Measurements from ENCODE around the gene OR6V1.
"Not testable (repeated sequence)": the region's sequence is repeated elsewhere in the genome, so short reads cannot be mapped to it uniquely, and the experiment has no call there.

OR6V1 gene

DNA sequence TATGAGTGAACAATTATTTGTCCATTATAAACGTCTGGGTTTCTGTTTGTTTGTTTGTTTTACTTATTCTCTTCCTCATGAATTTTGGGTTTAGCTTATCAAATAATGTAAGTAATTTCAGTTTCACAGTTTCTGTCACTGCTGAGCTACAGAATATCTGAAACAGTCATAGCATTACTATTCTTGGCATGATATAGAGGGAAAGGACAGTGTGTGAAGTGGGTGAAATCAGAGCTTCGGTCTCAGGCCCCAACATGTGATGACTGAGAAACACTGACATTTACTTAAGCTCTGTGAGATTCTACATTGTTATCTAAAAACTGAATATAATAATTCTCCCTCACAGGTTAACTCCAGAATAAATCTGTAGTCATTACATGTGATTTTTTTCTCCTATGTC lies 8.8 kb upstream of the OR6V1 start:
- no peak for DNase-seq

DNA sequence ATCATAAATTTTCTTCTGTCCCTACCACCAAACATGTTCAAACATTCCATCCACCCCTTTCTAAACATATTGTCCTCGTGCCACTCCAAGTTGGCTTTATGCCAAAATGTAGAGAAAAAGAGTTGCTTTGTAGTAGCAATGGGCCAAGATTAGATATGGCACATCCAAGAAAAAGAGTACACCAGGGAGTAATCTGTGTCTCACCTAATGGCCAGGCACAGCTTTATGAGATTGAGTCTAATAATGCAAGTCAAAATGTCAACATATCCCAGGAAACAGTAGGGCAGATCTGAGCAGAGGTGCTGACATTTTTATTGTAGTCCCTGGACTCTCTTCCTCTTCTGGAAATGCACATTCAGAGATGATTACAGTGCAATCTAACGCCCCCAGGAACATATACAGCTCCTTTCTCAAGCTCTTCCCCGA lies 5.7 kb upstream of the OR6V1 start:
- DNase-seq: no peak

DNA sequence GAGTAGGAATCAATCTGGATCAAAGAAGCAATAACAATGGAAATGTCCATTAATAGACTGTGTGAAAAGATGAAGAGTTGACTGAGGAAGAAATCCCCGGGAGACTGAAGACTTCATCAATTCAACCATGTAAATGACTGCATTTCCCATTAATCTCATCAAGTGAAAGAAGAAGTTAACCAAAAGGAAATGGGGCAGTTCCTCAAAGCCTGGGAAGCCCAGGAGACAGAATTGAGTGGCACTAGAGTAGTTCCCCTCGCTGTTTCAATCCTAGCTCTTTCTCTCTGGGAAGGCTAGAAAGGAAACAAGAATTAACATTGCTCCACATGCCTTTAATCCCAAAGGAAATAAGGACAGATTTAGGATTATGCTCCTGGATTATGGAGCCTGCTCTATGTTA lies 4.8 kb upstream of the OR6V1 start:
- DNase-seq: no peak

DNA sequence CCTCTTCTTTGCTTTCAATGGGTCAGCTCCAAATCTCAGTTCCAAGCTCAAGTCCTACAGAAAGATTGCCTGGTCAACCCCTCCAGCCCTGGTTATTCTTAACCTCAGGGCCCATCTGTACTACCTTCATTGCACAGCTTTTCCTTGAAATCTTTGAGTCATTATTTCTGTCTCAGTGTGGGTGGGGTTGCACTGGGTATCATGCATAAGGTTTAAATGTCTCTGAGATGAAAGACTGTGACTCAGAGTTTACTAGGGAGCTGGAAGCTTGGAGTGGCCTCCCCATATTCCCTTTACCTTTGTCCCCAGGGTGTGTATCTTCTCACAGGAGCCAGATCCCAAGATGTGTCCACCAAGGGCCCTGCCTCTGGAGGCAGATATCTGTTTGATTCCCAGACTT lies 3.3 kb upstream of the OR6V1 start:
- no peak for DNase-seq

DNA sequence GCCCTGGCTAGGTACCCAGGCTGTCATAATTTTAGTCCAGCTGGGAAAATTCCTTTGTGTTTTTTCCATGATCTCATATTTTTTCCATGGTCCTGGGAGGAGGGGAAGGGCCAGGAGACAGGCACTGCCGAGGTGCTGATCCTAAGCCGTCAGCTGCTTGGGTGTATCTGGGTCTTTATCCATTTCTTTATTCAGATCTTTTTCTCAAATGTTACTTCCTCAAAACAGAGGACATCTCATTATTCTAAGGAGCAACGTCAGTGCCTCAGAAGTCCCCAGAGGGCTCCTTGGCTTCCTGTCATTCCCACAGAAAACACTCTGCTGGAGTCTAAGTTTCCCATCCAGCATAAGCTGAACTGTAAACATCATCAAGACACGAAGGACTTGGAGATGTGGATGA lies 2.8 kb upstream of the OR6V1 start:
- DNase-seq: no peak

DNA sequence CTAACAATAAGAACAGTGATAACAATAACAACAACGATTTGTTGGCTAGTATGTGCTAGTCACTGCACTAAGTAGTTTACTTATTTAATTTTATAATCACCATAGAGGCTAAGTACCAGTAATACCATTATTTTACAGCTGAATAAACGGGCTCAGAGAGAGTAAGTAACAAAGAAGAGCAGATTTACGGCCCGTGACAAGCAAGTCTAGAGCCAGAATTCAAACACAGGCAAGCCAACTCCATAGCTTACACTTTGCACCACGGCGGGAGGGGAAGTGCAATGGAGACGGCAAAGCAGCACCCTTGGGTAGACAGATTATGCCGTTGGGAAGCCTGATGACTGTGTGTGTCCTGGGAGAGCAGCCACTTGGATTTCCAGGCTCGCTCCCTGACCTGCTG lies 1.2 kb upstream of the OR6V1 start:
- DNase-seq: no peak

DNA sequence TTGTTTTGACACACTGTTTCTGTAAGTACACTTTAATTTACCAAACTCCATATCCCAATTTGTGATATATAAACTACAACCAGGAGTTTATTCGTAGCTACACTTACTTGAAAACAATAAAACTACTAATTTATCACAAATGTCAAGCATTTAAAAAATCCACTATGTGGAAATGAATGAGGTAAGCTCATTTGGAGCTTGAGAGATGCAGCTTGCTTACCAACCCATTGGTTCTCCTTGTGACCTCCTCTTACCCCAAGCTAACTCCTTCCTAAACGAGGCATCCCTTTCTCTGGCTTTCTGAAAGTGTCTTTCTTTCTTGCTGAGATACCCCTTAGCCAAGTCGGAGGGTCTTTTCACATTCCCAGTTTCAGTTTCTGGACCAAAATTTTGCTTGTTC lies 2.5 kb downstream of the OR6V1 start:
- DNase-seq: no peak

DNA sequence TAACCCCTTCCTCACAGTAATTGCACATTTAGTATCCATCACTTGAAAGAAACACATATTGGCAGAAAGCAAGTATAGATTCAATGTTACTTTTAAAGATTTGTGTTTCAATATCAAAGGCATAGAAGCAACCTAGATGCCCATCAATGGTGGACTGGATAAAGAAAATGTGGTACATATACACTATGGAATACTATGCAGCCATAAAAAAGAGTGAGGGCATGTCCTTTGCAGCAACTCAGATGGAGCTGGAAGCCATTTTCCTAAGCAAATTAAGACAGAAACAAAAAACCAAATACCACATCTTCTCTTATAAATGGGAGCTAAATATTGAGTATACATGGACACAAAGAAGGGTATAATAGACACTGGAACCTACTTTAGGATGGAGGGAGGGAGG lies 3.6 kb downstream of the OR6V1 start:
- no peak for DNase-seq

DNA sequence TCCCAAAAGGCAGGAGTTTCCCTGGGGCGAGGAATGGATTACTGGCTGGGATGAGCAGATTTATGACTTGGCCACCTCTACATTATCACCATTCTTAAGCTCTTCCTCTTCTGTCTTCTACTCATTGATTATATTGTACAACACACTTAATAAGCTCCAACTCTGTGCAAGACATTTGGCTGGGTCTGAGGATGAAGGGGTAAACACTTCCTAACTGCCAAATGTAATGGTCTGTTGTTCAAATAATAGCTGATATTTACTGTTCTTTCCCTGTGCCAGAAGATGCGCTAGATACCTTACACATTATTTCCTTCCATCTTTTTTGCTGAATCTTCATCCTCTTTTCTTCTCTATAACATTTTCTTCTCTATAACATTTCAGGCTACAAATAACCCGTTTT lies 11.6 kb downstream of the OR6V1 start:
- DNase-seq: no peak

DNA sequence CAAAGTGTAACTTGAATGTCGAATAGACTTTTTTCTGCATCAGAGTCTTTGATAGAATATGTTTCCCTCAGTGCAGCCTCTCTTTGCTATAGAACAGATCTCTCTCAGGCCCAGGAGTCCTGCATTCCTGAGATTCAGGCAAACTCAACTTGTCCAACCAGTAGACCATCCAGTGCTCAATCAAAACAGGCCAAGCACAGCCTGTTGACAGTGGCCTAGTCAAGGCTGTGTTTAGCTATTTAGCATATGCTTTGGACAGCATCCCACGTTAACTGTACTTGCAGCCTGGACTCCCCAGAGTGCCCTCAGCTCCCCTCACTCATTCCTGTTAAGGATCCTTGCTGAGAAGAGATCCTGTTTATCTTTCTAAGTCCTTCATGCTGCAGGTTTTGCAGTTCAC lies 16.3 kb downstream of the OR6V1 start:
- no peak for DNase-seq

DNA sequence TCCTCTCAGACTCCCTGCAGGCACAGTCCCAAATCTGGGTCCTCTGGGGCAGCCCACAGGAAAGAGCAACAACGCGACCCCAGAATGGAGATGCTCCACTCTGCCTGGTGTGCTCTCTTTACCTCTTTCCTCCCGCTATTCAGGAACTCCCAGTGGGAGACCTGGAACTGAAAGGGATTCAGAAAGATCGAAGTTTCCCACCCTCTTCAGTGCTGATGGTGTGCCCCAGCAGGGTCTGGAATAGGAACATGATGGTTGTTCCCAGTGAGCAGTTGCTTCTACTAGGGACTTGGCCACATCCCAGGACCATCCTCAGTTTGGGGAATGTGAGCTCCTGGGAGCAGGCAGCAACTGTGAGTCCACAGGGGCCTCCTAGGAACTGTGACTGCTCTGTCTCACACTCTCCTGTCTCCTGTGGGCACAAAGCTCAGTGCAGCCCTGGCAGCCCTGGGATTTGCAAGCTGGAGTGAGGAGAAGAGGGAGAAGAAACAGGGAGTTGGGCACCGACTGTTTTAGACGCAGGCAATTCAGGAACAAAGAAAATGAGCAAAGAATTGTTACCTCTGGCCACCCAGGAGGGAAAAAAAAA lies 17.9 kb downstream of the OR6V1 start:
- no peak for DNase-seq

DNA sequence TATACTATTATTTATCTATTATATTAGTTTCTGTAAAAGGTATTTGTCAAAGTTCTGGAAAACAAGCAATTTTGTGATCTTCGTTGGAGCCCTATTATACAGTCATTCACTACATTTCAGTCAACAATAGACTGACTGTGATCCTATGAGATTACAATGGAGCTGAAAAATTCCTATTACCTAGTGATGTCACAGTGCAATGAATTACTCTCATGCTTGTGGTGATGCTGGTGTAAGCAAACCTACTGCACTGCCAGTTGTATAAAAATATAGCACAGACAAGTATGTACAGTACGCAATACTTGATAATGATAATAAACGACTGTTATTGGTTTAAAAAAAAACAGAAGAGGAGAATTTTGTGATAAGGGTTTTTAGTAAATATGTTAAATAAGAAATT lies 21.4 kb downstream of the OR6V1 start:
- DNase-seq: no peak

DNA sequence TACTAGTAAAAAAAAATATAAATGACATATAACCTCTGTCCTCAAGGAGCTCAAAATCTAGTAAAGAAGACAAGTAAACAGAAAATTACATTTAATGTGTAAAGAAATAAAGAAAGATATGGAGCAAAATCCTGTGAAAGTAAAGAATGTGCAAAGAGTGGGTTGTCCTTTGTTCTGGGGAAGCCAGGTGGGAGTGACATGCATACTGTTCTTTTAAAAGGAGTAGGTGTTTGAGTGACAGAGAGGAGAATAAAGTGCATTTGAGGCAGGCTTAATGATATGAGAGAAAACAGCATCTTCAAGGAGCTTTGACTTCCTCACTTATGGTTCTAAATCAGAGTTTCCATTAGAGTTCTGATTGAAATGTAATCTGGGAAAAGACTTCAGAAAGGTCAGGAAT lies 22.0 kb downstream of the OR6V1 start:
- DNase-seq: no peak

DNA sequence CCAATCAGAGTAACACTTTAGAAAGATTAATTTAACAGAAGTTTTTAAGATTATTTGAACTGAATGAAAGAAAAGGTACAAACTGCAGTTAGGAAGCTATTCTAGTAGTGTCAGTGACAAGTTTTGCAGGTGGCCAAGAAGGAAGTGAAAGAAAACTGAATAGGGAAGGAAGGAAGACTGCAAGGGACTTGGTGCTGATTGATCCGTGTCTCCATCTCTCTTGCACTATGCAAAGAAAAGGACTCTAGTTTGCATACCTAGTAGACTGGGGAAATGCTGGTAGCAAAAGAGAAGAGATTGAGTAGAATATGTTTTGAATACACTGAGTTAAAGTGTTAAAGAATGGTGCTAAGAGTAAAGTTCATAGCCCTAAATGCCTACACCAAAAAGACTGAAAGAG lies 33.0 kb downstream of the OR6V1 start:
- no peak for DNase-seq

DNA sequence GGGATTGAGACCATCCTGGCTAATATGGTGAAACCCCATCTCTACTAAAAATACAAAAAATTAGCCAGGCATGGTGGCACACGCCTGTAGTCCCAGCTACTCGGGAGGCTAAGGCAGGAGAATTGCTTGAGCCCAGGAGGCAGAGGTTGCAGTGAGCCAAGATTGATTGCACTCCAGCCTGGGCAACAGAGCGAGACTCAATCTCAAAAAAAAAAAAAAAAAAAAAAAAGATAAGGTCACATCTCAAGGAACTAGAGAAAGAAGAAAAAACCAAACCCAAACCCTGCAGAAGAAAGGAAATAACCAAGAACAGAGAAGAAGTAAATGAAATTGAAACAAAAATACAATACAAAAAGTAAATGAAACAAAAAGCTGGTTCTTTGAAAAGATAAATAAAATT lies 33.5 kb downstream of the OR6V1 start:
- not testable (repeated sequence) for DNase-seq

DNA sequence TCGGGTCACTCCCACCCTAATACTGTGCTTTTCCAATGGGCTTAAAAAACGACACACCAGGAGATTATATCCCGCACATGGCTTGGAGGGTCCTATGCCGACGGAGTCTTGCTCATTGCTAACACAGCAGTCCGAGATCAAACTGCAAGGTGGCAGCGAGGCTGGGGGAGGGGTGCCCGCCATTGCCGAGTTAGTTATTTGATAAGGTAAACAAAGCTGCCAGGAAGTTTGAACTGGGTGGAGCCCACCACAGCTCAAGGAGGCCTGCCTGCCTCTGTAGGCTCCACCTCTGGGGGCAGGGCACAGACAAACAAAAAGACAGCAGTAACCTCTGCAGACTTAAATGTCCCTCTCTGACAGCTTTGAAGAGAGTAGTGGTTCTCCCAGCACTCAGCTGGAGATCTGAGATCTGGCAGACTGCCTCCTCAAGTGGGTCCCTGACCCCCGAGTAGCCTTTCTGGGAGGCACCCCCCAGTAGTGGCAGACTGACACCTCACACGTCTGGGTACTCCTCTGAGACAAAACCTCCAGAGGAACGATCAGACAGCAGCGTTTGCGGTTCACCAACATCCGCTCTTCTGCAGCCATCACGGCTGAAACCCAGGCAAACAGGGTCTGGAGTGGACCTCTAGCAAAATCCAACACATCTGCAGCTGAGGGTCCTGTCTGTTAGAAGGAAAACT lies 36.5 kb downstream of the OR6V1 start:
- DNase-seq: not testable (repeated sequence)

DNA sequence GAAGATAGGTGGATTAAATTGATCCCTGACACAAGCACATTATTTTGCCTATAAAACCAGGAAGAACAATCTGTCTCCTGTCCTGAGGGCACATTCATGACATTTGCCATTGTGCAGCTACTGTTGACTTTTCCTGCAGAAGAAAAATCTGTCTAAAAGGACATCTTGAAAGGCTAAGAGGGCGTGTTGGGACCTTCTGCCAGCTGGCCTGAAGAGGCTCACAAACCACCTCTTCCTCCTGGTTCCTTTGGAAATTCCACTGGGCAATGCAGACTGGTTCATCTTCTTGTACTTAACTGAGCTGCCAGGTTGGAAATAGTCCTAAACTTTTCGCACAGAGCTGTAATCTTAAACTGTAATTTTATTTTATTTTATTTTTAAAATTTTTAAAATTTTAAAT lies 44.0 kb downstream of the OR6V1 start:
- no peak for DNase-seq

DNA sequence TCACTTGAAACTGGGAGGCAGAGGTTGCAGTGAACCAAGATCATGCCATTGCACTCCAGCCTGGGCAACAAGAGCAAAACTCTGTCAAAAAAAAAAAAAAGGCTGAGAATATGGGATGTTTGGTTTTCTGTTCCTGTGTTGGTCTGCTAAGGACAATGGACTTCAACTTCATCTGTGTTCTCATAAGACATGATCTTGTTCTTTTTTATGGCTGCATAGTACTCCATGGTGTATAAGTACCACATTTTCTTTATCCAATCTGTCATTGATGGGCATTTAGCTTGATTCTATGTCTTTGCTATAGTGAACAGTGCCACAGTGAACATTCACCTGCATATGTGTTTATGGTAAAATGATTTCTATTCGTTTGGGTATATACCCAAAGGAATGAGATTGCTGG lies 47.4 kb downstream of the OR6V1 start:
- DNase-seq: not testable (repeated sequence)
